HG03103 (cell line): Measurements from ENCODE around the gene ELMO2.

Experiments used
- ATAC-seq: cut with Tn5 transposase; IDR thresholded peaks from one replicate; pipeline ENCODE4 v1.9.1; 2021; ENCODE audit warnings: low read depth; ENCODE audit not compliant: unreplicated experiment

ELMO2 gene

GRCh38 chr20:46367967-46368901 is 38.2 kb downstream of the ELMO2 start:
- ATAC-seq = no peak

DNA sequence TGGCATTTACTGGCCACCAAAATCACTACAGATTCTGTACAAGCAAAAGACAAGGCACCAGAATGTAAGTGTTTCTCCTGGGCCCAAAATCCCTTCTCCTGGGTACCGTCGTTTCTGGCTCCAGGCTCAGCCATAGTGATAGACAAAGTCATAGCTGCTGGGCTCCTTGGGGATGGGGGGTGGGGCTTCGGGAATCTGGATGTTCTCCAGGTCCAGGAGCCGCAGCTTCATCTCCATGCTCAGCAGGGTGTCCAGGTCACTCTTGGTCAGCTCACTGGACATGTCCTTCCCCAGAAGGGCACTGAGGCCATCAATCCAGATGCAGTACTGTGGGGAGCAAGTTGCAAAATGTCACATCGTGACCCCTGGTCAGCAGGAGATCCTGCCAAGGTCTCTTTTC is 39.2 kb downstream of the ELMO2 start:
- no peak for ATAC-seq

DNA sequence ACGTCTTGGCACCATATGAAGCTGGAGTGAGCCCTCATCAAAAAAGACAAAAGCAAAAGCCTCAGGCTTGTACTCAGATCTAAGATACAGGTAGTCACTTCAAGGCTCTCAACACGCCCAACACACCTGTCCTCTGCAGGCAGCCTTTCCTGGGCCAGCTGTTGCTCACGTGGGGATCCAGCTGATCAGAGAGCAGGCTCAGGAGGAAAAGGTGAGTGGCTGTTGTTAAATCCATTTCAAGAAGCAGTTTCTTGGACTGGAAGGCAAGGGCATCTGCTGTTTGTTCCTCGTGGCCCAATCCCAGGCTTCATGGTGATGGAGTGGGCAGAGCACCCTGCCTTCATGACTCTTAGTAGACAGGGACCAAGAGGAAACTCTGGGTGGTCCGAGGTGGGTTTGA is 39.6 kb downstream of the ELMO2 start:
- no peak for ATAC-seq

GRCh38 chr20:46365487-46366220 is 40.8 kb downstream of the ELMO2 start:
- ATAC-seq = no peak

DNA sequence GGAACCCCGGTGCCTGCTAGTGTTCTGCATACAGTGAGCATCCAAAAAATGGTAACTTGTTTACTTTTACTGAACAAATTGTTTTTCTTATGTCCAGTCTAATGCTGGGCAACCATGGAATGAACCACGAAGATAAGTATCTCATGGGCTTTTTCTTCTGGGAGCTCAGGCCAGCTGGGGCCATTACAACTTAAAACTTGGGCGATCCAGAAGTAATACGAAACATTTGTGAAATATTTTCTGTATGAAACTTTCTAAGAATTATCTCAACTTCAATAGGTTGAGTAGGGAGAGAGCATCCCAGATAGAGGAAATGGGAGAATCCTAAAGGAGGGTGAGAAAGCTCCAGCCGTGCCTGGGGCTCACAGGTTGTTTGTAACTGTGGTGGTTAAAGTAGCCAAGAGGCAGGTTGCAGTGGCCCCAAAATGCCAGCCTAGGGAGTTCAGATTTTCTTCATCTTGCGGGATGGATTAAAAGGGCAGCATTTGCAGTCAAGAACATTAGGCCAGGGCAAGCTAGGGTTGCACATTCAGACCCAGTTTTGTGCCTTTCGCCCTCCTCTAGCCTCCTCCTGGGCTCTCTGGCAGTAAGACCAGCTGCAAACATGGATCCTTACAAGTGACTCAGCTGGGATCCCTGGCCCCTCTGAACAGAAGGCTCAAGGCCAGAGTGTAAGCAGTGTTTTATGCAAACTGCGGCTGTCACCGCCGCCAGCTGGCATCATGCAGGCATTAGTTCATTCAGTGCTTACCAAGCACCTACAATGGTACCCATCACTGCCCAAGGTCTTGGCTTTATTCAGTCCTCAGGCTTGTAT is 41.5 kb downstream of the ELMO2 start:
- no peak for ATAC-seq

- ATAC-seq = peak; percentile 60
These were observed 42.3 kb downstream of the ELMO2 start for GRCh38 chr20:46363874-46364669.

GRCh38 chr20:46362921-46363867 is 43.2 kb downstream of the ELMO2 start:
- no peak for ATAC-seq

DNA sequence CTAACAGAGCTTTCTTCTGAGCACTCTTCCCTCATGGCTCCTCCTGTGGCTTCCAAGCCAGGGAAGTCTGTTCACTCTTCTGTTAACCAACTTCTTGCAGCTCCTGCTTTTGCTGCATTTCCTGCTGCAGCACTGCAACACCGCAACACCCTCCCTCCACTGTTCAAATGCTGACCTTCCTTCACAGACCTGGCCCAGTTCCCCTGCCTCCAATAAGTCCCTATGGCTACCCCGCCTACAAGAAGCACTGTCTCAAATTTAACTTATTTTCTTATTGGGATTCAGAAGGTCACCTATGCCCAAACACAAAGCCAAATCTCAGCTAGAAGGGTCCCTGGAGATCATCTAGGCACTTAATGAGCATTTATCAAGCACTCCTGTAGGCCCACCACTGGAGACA is 44.6 kb downstream of the ELMO2 start:
- ATAC-seq = no peak

GRCh38 chr20:46361381-46361780 is 45.0 kb downstream of the ELMO2 start:
- ATAC-seq = no peak

GRCh38 chr20:46359233-46359751 is 47.1 kb downstream of the ELMO2 start:
- peak; percentile 47 for ATAC-seq

GRCh38 chr20:46358346-46359058 is 47.9 kb downstream of the ELMO2 start:
- ATAC-seq = no peak

DNA sequence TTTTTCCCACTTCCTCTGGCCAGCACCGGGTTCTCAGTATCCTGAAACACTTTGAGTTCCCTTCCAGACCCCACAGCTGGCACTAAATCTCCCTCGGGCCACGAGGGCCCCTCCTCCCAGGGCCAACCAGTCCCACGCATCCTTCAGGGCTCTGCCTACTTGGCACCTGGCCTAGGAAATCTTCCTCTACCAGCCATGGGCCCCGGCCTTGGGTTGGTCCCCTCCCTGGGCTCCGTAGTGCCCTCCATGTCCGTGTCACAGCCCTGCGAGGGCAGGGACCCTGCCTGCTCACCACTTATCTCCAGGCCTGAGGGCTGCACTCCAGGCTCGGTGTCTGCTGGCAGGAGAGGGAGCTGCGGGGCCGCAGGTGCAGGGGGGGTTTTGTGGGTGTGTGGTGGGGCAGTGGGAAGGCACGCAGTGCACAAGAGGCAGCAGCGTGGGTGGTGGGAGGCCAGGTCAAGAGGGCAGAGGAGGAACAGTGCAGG is 49.3 kb downstream of the ELMO2 start:
- no peak for ATAC-seq

DNA sequence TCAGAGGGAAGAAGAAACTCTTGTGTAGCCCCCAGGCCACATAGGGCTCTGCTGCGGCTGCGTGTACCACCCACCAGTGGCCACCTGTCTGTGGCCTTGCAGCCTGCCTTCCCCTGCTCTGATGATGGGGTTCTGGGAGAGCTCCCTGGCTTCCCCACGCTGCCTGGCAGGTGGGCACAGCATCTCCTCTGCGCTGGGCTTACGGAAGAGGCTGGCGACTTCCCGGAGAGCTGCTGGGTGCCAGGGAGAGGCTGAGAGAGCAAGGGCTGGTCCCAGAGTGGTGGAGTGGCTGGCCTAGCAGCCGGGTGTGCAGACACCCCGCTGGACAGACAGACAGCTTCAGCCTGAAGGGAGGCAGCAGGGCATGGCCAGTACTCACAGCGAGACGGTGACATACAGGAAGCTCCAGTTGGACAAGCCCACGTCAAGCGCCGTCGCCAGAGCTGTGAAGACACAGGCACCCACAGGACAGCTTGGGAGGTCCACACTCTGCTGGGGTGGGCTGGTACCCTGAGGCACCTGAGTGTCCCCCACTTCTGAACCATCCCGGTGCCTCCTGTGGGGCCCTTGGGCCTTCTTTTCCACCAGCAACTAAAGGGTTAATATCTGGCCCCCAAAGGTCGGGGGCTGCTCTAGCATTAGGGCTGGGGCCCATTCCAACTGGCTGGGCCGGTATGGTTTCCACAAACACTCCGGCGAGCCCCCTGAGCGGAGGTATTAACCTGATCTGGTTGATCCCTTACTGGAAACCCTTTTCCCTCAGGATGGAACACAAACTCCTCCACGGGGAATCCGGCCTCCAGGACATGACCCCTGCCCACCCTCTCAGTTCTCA is 50.0 kb downstream of the ELMO2 start:
- no peak for ATAC-seq

DNA sequence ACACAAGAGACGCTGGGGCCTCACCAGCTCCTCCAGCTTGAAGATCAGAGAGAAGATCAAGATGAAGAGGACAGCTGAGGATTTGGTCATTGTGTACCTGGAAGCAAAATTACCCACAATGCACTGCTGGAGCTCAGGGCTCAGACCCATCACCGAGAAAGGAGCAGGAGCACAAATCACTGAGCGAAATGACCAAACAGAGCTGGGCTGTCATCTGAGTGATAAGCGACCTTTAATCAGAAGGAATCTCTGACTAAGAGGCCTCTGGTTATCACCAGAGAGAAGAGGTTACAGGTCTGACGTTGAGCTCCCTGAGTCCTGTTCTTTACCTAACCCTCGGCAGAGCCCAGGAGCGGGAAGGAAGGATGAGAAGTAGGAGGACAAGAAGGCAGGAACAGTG is 50.6 kb downstream of the ELMO2 start:
- ATAC-seq = no peak

DNA sequence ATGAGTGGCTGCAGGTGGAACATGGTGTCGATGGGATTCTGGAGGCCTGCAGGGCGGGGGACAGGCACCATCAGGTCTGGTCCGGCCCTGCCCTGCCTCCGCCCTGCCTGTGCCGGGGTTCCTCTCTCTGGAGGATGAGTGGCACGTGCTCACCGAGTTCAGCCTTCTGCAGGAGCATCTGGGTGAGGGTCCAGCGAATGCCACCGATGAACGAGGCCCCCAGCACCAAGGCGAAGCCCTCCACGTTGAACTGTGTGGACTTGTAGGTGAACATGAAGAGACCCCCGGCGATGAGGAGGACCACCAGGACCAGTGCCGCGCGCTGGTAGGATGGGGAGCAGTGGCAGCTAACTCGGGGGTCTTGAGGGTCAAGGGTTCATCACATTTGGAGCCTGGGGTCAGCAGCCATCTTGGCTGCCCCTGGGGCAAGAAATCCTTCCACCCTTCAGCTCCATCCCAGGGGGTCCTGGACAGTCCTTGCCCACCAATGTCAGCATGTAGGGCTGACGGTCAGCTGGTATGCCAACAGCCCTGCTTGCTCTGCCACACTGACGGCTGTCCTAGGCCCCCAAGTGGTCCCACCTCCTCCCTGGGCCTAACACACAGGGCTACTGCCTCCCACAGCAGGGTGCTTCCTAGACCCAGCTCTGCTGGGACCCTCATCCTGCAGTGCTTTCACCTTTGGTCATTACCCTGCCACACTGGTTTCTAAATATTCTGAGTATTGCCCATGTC is 51.3 kb downstream of the ELMO2 start:
- no peak for ATAC-seq

DNA sequence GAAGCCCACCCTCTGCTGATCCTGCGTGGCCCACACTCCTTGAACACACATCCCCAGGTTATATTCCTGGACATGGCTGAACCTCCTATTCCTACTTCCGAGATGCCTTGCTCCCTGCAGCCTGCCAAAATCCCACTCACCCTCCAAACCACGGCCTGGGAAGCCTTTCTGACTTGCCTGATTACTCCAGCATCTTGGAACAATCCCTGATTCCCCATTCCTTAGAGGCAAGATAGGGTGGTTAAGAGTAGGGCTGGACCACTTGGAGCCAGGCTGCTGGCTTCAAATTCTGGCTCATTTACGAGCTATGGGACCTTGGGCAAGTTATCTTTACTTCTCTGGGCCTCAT is 52.2 kb downstream of the ELMO2 start:
- ATAC-seq = no peak
